GM12872 (cell line): Measurements from ENCODE around the gene NTM.

Experiments used
- CTCF ChIP-seq: IDR thresholded peaks from 3 replicates; pipeline ENCODE4 v1.5.1; 2011; ENCODE audit warnings: low read depth, mild to moderate bottlenecking, low read length, moderate library complexity; ENCODE audit not compliant: insufficient read depth

NTM gene

GRCh38 chr11:131543389-131544025 is 173.1 kb downstream of the NTM start:
- TF ChIP-seq CTCF, result no peak

GRCh38 chr11:131544591-131544990 is 174.2 kb downstream of the NTM start:
- no peak for TF ChIP-seq CTCF

GRCh38 chr11:131546218-131546895 is 175.9 kb downstream of the NTM start:
- TF ChIP-seq CTCF, result no peak

- no peak for TF ChIP-seq CTCF
Observed at GRCh38 chr11:131549099-131549498, 178.7 kb downstream of the NTM start.

- TF ChIP-seq CTCF, result no peak
Observed at GRCh38 chr11:131549770-131550169, 179.4 kb downstream of the NTM start.

- TF ChIP-seq CTCF, result no peak
Observed at GRCh38 chr11:131560287-131560686, 189.9 kb downstream of the NTM start.

- TF ChIP-seq CTCF, result no peak
Observed at GRCh38 chr11:131561501-131561900, 191.1 kb downstream of the NTM start.
